HTERT RPE-1 (cell line): ENCODE data around the gene ZNF184.

Experiments used
- in situ Hi-C: fragments of 300-500 bp; cut with MboI; formaldehyde crosslinking; loops from 4 replicates; pipeline ENCODE4 v1.14.3; 2020; ENCODE audit warnings: low sequenced_read_pairs

Gene ZNF184

GRCh38 chr6:27472617-27473400 lies at the start of gene ZNF184:
Gene ZNF184 (minus strand): TSS chr6:27473105. CDS start chr6:27472294, 811 bp downstream.
- in situ Hi-C loops: no loop called here

GRCh38 chr6:27518881-27519795 lies 46.2 kb upstream of the ZNF184 start:
- in situ Hi-C loops: no loop called here

DNA sequence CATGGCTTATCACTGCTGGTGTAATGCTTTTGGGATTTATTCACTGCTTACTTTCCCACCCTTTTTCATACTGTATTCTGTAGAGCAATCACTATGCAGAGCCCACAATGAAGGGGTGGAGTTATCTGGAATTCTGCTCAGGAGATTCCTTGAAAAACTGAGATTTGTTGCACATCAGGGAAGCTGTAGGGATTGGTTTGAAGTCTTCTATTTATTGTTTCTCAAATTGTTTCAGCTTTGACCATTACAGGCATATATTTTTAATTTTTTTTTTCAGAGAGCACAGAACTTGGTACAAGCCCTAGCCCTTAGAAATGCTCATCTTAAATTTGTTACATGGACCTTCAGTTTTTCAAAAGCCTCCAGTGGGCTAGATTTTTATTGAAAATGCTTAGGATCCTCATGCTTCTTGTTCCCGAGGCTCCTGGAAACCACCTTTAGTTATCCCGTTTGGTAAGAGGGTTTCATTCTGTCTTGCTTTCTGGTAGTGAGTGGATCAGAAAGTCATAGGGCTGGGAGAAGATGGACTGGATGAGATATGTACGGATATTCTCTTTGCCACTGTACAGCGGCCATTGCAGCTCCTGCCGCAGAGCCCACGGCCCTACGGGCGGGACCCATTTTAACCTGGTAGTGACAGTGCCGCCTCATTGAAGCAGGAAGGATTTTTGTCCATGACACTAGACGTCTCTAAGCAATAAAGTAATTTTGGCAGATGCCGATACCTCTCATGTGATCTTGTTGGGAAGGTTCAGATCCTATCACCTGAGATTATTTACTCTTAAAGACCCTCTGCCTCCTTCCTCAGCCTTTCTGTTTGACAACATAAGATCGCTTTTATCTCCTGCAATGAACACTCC lies 45.3 kb upstream of the ZNF184 start:
- in situ Hi-C loops: no loop called here

DNA sequence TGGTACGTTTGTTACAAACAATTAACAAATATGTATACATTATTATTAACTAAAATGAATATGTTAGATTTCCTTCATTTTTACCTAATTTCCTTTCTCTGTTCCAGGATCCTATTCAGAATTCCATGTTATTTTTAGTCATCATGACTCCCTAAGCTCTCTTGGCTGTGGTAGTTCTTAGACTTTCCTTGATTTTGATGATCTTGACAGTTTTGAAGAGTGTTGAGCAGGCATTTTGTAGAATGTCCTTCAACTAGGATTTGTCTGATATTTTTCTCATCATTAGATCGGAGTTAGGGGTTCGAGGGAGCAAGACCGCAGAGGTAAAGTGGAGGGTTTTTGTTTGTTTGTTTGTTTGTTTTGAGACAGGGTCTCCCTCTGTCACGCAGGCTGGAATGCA lies 44.3 kb upstream of the ZNF184 start:
- in situ Hi-C loops: no loop called here

DNA sequence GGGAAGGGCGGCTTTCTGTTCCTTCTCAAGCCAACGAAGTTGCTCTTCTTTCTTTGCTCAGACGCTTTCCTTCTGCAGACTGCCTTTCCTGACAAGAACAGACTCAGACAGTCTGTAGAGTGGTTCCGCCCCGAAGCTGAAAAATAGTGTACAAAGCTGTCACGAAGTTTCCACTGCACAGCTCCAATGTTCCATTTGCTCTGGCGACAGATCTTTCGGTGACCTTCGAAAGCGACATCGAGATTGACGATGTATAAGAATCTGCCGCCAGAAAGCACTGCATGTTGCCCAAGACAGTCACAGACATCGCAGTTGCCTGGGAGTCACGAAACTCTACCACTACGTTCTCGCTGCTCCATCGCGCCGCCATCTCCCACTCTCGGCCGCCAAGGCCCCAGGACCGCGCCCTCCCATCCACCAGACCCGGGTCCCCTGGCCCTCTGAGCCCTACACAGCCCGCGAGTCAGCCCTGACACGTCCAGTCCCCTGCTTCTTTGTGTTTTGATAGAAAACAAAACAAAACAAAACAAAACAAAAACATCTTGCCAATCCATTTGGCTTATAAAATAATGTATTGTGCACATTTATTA lies 42.1 kb upstream of the ZNF184 start:
- in situ Hi-C loops: no loop called here

- in situ Hi-C loops: no loop called here
These were observed 39.6 kb upstream of the ZNF184 start for GRCh38 chr6:27512525-27512924.

DNA sequence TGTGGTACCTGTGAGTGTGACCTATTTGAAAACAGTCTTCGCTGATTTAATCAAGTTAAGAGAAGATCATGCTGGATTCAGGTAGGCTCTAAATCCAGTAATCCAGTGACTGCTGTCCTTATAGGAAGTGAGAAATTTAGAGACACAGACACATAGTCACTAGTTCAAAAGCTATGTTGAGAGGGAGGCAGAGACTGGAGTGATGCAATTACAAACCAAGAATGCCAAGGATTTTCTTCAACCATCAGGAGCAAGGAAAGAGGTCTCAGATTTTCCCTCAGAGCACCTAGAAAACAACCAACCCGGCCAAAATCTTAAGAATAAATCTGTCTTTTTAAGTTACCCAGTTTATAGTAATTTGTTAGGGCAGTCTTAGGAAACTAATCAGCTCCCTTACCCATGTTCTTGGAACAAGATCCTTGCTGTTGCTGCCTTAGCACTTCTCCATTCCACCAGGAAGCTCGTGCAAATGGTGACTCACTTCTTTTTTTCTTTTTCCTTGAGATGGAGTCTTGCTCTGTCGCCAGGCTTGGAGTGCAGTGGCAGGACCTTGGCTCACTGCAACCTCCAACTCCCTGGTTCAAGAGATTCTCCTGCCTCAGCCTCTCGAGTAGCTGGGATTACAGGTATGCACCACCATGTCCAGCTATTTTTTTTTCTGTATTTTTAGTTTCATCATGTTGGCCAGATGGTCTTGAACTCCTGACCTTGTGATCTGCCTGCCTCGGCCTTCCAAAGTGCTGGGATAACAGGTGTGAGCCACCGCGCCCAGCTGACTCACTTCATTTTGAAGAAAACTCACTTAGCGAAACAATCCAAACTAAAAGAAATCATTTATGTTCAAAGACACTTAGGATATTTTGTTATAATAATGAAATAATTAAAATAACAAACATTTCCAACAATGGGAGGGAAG lies 34.4 kb upstream of the ZNF184 start:
- in situ Hi-C loops: no loop called here

GRCh38 chr6:27505209-27506027 lies 32.5 kb upstream of the ZNF184 start:
- in situ Hi-C loops: no loop called here

- in situ Hi-C loops: no loop called here
These were observed 30.6 kb upstream of the ZNF184 start for GRCh38 chr6:27503436-27504030.

DNA sequence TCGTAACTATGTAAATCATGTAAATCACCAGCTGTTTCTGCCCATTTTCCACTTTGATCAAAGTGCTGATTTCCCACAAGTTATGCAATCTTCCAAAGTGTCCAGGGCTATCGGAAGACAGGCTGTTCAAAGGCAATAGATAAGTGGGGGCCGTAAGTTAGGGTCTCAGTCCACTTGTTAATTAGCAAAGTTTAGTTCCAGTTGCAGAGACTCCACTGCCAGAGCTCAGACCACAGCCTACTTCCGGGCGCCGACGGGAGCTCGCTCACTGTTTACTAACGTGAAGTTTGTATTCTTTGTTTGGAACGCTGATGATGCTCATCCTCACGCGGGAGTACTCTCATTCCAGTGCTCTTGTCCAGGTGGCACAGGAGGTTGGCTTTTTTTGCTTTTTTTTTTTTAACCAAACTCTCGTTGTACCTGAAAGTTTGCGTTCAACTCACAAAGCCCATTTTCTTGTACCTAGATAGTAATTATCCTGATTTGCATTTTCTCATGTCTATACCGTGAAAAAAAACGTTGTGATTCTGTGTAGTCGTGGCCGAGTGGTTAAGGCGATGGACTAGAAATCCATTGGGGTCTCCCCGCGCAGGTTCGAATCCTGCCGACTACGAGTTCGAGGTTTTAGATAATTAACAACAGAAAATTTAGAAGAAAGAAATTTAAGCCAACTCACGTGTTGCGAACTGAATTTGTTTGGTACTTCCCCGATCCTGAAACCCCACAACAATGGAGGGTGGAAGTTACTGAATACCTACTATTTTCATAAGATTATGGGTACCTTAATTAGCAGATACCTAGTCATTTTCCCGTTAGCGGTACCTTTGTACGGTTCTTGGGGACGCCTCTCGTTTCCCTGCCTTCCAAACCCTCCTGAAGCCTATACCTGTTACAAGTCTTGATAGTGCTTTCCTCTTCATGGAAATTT lies 29.9 kb upstream of the ZNF184 start:
- in situ Hi-C loops: no loop called here

DNA sequence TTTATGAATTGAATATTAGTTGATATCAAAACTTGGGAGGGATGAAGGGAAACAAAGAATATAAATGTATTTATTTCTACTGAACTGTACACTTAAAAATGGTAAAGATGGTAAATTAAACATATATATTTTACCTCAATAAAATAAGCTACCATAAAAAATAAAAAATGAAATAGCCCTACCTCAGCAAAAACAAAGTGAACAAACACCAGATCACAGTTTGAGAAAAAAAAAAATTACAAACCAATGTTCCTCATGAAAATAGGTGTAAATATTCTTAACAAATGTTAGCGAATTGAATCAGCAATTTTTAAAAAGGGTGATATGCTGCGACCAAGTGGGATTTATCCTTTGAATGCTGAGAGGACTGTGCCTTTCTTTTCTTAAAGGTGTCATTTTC lies 28.3 kb upstream of the ZNF184 start:
- in situ Hi-C loops: no loop called here

GRCh38 chr6:27500177-27500576 lies 27.3 kb upstream of the ZNF184 start:
- in situ Hi-C loops: no loop called here

GRCh38 chr6:27495386-27496135 lies 22.7 kb upstream of the ZNF184 start:
- in situ Hi-C loops: no loop called here

- in situ Hi-C loops: no loop called here
These were observed 22.1 kb upstream of the ZNF184 start for GRCh38 chr6:27494987-27495385.

- in situ Hi-C loops: no loop called here
These were observed 21.2 kb upstream of the ZNF184 start for GRCh38 chr6:27494103-27494502.

- in situ Hi-C loops: no loop called here
These were observed 19.8 kb upstream of the ZNF184 start for GRCh38 chr6:27492631-27493190.
